GM18519 (cell line): Measurements from ENCODE around the gene SERPINA9.
"Not testable (repeated sequence)": the region's sequence is repeated elsewhere in the genome, so short reads cannot be mapped to it uniquely, and the experiment has no call there.

ENCODE experiments used
- ATAC-seq: cut with Tn5 transposase; IDR thresholded peaks from one replicate; pipeline ENCODE4 v1.9.1; 2021; ENCODE audit warnings: mild to moderate bottlenecking, moderate library complexity; ENCODE audit not compliant: unreplicated experiment, low FRiP score

Gene SERPINA9

DNA sequence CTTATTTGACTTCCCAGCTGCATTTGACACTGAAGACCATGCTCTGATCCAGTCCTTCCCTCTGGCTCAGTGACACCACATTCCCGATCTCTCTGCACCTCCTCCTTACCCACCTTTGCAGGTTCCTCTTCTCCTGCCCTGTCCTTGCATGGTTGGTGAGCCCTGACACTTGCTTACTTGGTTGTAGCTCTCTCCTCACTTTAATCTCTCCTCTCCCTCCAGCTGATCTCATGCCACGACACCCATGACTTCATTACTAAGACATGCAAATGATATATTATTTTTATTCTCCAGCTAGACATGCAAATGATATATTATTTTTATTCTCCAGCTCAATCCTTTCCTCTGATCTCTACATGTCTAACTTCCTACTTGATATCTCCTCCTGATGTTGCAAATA is at the start of gene SERPINA9:
Gene SERPINA9, minus strand, starts transcription at position 175 of the 400 bp plus-strand sequence. CDS start 6,357 bp downstream, outside the sequence.
- no peak for ATAC-seq

- ATAC-seq, result no peak
These were observed 48.1 kb upstream of the SERPINA9 start for GRCh38 chr14:94524093-94524492.

DNA sequence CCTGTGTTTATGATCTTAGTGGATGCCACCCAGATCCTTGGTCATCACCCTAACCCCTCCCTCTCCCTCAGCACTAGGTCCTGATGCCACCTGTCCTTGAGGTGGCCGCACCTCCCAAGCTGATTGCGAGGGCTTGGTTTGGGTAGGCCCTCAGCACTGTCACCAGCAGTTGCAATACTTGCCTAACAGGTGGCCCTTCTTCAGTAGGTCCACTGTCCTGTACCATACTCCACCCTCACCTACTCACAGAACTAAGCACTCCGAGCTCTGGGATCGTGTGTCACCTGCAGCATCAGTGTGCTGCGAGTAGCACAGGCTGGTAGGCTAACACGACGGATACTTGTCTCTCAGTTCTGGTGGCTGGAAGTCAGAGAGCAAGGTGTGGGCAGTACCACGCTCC is 47.3 kb upstream of the SERPINA9 start:
- ATAC-seq, result no peak

DNA sequence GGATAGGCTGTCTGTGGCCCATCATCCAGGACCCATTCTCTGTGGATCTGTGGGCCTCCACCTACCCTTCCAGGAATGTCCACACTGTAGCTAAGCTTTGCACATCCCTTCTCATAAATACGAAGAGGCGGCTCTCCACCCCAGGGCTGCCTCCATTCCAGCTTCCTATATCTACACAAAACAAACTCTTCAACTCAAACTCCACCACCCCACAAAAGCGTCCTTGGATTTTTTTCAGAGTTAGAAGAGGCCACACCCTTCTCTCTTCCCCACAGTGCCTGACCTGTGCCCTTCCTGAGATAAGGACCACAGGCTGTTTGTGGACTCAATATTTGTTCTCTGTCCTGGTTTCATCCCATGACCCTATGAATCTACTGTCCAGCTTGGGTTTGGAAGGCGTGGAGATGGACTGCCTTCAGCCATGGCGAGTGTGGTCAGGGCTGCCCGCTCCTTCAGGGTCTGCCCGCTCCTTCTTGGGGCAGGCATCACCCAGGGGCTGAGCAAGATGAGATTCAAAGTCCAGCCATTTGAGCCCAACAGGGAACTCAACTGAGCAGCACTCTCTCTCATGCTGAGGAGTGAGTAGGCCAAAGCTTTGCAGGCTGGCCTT is 46.2 kb upstream of the SERPINA9 start:
- ATAC-seq, result no peak

- no peak for ATAC-seq
These were observed 45.5 kb upstream of the SERPINA9 start for GRCh38 chr14:94521375-94522114.

DNA sequence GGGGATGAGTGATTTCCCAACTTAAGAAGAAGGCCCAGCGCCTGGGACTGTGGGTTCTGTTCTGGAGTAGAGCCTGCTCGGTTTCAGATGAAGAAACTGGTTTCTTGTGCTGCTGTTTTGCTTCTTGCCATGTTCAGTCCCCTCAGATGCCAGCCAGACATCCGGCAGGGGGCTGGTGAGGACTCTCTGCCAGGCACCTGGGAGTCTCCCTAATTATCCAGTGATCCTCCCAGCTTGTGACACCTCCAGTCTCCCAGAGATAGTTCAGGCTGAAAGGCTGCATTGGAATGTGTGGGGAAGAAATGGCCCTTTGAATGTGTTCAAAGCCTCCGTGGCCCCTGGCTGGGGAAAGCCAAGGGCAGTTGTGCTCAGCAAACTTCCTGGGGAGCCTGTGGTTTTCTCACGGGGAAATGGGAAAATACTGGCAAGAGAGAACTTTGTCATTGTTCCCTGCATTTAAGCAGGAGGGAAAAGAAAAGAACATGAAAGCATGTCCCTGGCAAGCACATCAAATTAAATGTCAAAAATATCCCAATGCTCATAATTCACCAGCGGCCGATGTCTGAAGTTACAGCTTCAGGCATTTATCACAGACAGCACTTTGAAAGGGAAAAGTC is 41.8 kb upstream of the SERPINA9 start:
- ATAC-seq, result no peak

- ATAC-seq, result no peak
These were observed 41.2 kb upstream of the SERPINA9 start for GRCh38 chr14:94517248-94517640.

- ATAC-seq, result no peak
These were observed 39.9 kb upstream of the SERPINA9 start for GRCh38 chr14:94515856-94516255.

- no peak for ATAC-seq
These were observed 39.4 kb upstream of the SERPINA9 start for GRCh38 chr14:94515426-94515825.

- ATAC-seq, result no peak
These were observed 38.4 kb upstream of the SERPINA9 start for GRCh38 chr14:94514351-94514750.

GRCh38 chr14:94510481-94510880 is 34.5 kb upstream of the SERPINA9 start:
- not testable (repeated sequence) for ATAC-seq

DNA sequence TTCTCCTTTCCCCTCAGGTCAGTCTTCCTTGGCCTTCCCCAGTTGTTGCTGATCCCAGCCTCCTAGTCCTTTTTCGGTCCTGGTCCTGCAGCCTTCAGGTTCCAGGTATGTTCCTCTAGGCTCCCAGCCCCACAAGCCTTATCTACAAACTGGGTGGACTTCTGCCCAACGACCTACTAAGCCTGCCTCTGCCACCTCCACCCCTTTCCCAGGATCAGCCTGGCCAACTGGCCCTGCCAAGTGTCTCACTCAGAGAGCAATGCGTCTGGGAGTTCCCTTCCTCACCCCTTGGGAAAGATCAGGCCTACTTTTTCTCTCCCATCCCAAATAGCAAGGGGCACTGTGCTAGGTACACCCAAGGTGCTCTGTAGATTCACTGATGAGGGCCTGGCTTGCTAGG is 33.4 kb upstream of the SERPINA9 start, which contains the start of gene SERPINA12:
Gene SERPINA12, minus strand, starts transcription at position 114 of the 400 bp plus-strand sequence. CDS start 11,072 bp downstream, outside the sequence.
- no peak for ATAC-seq

DNA sequence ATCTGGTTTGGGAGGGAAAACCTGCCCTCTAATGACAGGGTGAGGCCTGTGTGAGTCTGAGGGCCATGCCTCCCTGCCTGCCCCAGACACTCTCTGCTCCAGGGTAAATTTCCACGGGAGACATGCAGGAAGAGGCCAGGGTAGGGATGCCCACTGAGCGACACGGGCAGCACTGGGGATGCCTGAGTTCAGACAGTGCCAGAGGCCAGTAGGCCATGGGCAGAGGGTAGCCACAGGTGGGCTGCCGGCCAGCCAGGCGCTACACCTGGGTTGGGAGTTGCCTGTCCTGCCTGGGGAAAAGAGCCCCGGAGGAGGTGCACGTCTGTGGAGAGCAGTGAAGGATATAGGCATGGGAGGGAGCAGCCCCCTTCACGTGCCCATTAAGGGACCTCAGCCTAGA is 29.6 kb upstream of the SERPINA9 start:
- ATAC-seq, result no peak

DNA sequence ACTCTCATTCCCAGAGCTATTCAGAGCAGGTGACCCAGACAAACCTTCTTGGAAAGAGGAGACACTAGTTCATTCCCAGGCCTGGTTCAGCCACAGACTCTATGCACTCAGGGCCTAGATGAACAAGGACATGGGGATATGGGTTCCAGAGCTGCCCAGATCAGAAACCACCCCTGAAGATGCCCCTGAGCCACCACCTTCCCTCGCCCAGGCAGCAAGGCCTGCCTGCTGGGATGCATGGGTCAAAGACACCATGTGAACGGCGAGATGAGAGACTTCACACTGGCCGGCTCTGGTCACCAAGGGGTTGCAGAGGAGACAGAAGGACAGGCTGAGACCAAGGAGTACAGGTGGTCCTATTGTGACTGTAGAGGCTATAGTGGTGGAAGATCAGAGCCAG is 29.2 kb upstream of the SERPINA9 start:
- ATAC-seq, result no peak

DNA sequence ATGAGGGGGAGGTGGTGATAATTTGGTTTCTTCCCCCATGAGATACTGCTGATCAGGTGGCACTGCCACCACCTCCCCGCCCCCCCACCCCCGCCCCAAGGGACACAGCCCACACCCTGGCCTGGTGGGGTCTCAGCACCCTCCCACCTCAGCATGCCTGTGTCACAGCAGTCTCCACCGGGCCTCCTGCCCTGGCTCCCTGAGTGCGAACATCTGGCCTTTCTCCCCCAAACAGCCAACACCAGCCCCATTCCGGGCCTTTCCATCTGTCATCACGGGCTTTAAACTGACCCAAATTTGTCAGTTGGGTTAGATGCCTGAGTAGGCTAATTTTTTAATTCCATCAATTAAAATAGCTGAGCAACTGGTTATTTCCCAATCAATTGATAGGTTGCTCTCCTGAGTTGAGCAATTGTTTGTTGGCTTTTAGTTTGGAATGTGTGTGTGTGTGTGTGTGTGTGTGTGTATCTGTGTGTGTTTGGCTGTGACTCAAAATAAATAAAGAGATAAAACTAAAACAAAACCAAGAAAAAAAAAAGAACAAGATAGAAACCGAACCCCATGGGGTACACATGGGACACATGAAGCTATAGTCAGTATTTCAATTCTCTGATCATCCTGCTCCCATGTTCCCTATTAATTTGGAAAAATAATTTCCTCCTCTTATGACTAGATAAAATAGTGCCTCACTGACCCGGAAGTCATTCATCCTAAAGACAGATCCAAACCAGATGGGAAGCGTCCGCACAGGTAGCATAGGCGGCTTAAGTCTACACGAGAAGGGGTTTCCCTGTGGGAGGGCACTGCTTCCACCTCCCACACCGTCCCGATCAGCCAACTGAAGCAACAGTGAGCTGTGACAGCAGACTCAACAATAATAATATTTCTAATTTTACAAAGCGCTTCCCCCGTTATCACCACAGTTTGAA is 25.9 kb upstream of the SERPINA9 start:
- ATAC-seq, result no peak

GRCh38 chr14:94500264-94500663 is 24.3 kb upstream of the SERPINA9 start:
- ATAC-seq, result no peak

DNA sequence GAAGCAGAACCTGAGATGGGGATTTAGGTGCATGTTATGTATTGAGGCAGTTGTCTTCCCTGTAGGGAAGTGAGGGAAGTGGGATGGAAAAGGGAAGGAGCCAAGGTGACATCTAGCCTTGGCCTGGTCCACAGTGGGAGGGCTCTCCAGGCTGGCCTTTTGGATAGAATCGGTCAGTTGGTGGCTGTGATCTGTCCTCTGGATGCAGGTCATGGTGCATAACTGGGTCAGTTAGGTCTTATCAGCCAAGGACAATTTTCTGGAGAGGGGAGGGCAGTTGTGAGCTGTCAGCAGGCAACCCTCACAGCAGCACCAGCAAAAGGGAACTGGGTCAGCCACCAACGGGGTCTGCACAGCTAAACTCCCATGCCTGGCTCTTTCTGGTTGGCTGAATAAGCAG is 23.7 kb upstream of the SERPINA9 start:
- ATAC-seq, result no peak

DNA sequence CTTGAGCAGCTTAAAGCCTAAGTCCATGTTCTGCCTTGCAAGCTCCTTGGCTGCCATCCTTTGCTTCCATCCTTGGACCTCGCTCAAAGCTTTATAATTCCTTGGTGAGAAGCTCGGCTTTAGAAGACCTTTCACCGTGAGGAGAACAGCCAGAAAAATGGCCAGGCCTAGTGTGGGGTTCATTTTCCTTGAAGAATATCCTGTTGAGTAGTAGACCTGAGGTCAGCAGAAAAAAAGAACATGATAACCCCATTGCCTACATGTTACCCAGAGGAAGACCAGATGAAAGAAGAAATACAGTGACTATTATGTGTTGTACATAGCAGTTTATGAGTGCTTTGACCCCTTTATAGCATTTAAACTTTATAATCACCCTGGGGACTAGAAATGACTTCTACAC is 22.2 kb upstream of the SERPINA9 start:
- no peak for ATAC-seq

- ATAC-seq, result peak; percentile 70
These were observed 18.1 kb upstream of the SERPINA9 start for GRCh38 chr14:94494085-94494484.

- ATAC-seq, result no peak
These were observed 15.5 kb upstream of the SERPINA9 start for GRCh38 chr14:94491511-94491910.

- ATAC-seq, result no peak
These were observed 13.3 kb upstream of the SERPINA9 start for GRCh38 chr14:94489336-94489735.
